ENCODE measurements around the gene TBC1D10B.
"Not testable (repeated sequence)": the region's sequence is repeated elsewhere in the genome, so short reads cannot be mapped to it uniquely, and the experiment has no call there.

The TBC1D10B gene

DNA sequence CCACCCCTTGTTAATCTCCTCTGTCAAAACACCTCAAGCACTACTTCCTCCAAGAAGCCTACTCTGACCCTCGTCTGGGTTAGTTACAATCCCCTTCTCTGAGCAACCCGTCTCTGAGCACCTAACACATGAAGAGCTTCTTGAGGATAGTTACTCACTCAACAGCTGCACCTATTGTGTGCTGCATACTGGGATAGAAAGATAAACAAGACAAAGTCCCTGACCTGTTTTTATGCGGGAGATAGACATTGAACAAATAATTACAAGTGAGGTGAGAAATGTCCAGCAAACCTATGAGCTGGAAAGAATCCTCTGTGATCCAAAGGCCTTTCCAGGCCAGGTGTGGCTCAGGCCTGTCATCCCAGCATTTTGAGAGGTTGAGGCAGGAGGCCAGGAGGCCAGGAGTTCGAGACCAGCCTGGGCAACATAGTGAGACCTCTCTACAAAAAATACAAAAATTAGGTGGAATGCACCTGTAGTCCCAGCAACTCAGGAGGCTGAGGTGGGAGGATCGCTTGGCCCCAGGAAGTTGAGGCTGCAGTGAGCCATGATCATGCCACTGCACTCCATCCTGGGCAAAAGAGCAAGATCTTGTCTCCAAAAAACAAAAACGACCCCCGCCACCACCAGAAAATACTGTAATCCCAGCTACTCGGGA, 31.6 kb upstream of the TBC1D10B start:
- H3K4me3 ChIP-seq (ENCODE audit: low read length): no peak overlapping the region
- TF ChIP-seq, protein P1, sequence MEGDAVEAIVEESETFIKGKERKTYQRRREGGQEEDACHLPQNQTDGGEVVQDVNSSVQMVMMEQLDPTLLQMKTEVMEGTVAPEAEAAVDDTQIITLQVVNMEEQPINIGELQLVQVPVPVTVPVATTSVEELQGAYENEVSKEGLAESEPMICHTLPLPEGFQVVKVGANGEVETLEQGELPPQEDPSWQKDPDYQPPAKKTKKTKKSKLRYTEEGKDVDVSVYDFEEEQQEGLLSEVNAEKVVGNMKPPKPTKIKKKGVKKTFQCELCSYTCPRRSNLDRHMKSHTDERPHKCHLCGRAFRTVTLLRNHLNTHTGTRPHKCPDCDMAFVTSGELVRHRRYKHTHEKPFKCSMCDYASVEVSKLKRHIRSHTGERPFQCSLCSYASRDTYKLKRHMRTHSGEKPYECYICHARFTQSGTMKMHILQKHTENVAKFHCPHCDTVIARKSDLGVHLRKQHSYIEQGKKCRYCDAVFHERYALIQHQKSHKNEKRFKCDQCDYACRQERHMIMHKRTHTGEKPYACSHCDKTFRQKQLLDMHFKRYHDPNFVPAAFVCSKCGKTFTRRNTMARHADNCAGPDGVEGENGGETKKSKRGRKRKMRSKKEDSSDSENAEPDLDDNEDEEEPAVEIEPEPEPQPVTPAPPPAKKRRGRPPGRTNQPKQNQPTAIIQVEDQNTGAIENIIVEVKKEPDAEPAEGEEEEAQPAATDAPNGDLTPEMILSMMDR (conservative IDR thresholded peaks at IDR 0.05; ENCODE audit: low read length): no peak
- no peak for DNase-seq (ENCODE audit: low read depth)

DNA sequence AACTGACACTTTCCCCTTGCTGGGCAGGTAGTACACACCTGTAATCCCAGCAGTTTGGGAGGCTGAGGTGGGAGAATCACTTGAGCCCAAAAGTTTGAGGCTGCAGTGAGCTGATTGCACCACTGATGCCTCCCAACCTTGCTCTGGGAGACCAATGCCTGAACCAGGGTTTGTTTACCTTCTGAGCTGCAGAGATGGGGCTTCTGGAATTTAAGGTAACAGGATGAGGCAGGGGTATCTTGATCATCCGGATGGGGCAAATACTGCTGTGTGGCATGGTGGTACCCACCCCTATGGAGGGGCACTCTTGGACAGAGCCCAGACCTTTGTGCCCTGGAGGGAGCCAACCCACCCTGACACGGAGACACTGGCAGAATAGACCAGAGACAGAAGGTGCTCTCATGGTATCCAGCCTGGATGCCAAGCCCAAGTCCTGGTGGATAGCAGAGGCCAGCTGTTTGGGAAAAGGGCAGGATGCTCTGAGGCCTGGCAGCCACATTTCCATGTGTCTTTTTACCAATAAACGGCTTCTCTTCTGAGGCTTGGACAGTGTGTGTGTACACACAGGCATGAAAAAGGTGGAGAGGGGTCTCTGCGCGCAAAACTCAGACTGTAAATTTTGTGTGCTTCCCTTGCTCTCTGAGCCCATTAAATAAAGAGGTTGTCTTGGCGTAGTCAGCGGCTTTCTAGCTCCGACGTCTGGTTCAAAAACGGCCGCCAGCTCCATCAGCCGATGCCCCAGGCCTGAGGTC, 29.3 kb upstream of the TBC1D10B start:
- H3K4me3 ChIP-seq (ENCODE audit: low read length): peak overlapping the region; percentile 75
- TF ChIP-seq, protein P1 (conservative IDR thresholded peaks at IDR 0.05; ENCODE audit: low read length): no peak
- DNase-seq (ENCODE audit: low read depth): no peak

DNA sequence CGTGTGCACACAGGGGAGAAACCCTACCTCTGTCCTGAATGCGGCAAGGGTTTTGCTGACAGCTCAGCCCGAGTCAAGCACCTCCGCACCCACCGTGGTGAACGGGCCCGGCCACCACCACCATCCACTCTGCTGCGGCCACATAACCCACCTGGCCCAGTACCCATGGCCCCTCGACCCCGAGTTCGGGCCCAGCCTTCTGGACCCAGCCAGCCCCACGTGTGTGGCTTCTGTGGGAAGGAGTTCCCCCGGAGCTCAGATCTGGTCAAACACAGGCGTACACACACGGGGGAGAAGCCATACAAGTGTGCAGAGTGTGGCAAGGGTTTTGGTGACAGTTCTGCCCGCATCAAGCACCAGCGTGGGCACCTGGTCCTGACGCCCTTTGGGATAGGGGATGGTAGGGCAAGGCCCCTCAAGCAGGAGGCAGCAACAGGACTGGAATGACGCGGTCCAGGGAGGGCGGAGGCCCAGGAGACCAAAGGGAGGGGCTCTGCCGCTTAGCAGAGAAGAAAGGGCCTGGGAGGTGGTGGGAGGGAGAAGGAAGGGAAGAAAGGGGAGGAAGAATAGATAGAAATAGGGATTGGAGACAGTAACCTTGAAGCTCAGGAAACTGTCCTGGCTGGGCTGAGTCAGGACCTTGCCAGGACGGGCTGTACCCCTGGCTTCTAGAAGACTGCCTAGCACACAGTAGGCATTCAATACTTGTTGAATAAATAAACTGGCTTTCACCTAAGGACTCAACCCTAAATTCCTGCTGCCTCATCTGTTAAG, 28.6 kb upstream of the TBC1D10B start:
- no peak overlapping the region for H3K4me3 ChIP-seq (ENCODE audit: low read length)
- TF ChIP-seq, protein P1 (conservative IDR thresholded peaks at IDR 0.05; ENCODE audit: low read length): no peak

DNA sequence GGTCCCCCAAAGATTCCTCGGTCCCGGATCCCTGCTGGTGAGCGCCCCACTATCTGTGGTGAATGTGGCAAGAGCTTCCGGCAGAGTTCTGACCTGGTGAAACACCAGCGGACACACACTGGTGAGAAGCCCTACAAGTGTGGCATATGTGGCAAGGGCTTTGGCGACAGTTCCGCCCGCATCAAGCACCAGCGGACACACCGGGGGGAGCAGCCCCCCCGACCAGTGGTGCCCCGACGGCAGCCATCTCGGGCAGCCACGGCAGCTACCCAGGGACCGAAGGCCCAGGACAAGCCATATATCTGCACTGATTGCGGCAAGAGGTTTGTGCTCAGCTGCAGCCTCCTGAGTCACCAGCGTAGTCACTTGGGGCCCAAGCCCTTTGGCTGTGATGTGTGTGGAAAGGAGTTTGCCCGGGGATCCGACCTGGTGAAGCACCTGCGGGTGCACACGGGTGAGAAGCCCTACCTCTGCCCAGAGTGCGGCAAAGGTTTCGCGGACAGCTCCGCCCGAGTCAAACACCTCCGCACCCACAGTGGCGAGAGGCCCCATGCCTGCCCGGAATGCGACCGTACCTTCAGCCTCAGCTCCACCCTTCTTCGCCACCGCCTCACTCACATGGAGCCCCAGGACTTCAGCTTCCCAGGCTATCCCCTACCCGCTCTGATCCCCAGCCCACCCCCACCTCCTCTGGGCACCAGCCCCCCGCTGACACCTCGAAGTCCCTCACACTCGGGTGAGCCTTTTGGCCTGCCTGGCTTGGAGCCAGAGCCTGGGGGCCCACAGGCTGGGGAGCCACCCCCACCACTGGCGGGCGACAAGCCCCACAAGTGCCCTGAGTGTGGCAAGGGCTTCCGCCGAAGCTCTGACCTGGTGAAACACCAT, 27.7 kb upstream of the TBC1D10B start:
- TF ChIP-seq, protein P1 (conservative IDR thresholded peaks at IDR 0.05; ENCODE audit: low read length): no peak
- H3K4me3 ChIP-seq (ENCODE audit: low read length): no peak overlapping the region
- DNase-seq (ENCODE audit: low read depth): no peak

More for the DNA sequence above, 28.6 kb upstream of the TBC1D10B start:
- DNase-seq (ENCODE audit: low read depth): no peak

DNA sequence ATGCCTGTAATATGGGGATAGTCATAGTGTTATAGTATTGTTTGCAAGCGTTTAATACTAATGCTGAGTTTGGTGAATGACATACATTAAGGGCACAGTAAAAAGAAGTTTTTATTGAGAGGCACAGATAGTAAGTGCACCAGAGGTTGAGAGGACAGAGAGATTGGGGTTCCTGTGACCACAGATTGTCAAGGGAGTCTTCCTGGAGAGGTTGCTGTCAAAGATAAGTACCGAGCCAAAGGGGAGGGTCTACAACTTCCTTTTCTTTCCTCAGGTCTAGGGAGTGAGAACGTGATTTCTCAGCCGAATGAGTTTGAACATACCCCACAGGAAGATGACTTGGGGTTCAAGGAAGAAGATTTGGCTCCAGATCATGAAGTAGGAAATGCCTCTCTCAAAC, 26.8 kb upstream of the TBC1D10B start:
- no peak overlapping the region for H3K4me3 ChIP-seq (ENCODE audit: low read length)
- DNase-seq (ENCODE audit: low read depth): no peak
- TF ChIP-seq, protein P1 (conservative IDR thresholded peaks at IDR 0.05; ENCODE audit: low read length): no peak

DNA sequence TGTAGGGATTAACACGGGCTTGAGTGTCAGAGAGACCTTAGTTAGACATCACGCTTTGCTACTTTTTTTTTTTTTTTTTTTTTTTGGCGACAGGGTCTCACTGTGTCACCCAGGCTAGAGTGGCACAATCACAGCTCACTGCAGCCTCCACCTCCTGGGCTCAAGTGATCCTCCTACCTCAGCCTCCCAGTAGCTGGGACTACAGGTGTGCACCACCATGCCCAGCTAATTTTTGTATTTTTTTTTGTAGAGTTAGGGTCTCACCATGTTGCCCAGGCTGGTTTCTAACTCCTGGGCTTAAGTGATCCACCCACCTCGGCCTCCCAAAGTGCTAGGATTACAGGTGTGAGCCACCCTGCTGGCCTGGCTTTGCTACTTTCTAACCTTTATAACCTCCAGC, 26.3 kb upstream of the TBC1D10B start:
- H3K4me3 ChIP-seq (ENCODE audit: low read length); DNase-seq (ENCODE audit: low read depth): not testable (repeated sequence)

All from AG10803 (cell line).